Right lung (tissue), 10 donors: Measurements from ENCODE around the gene TNPO3. TPM values are rescaled to one million over a fixed set of nuclear protein-coding genes. Genes with fewer than 3 reads are reported as not detected.

Source experiments
- DNase-seq, 2 donors: peaks; one replicate each; pipeline ENCODE4 v3.0.0-alpha.2; 2013
- long read RNA-seq, 8 donors: transcript quantifications; one replicate each; lab custom pipeline, GENCODE V29; 2026
- polyA plus RNA-seq, 5 donors: library from polyadenylated mRNA; unstranded; fragments of 120-200 nt; gene quantifications; one replicate each; pipeline versions ENCODE4 v1.2.1 to v1.2.3, GENCODE V29; 2013; ENCODE audit warnings: inconsistent platforms in 1 of 5, low replicate concordance in 1 of 5; ENCODE audit not compliant: insufficient read length in 5 of 5, insufficient read depth in 1 of 5

The TNPO3 gene
- polyA plus RNA-seq = 10 to 100 TPM; 28.8 to 40.4 (median 36.3) TPM
- long read RNA-seq, donor 1, full-length matches to known transcripts = 7 of 39 reads
- long read RNA-seq, donor 1, partial matches to known transcripts = 32 of 39 reads
- long read RNA-seq, donor 1, other reads (novel, unspliced or antisense) = 0 of 39 reads
- long read RNA-seq, donor 2, full-length matches to known transcripts = 1 of 1 reads
- long read RNA-seq, donor 2, partial matches to known transcripts = 0 of 1 reads
- long read RNA-seq, donor 2, other reads (novel, unspliced or antisense) = 0 of 1 reads
- long read RNA-seq, donor 3, full-length matches to known transcripts = 1 of 39 reads
- long read RNA-seq, donor 3, partial matches to known transcripts = 38 of 39 reads
- long read RNA-seq, donor 3, other reads (novel, unspliced or antisense) = 0 of 39 reads
- long read RNA-seq, donor 4, full-length matches to known transcripts = 5 of 5 reads
- long read RNA-seq, donor 4, partial matches to known transcripts = 0 of 5 reads
- long read RNA-seq, donor 4, other reads (novel, unspliced or antisense) = 0 of 5 reads
- long read RNA-seq, donor 5, full-length matches to known transcripts = 2 of 19 reads
- long read RNA-seq, donor 5, partial matches to known transcripts = 17 of 19 reads
- long read RNA-seq, donor 5, other reads (novel, unspliced or antisense) = 0 of 19 reads
- long read RNA-seq, donor 6, full-length matches to known transcripts = 4 of 22 reads
- long read RNA-seq, donor 6, partial matches to known transcripts = 18 of 22 reads
- long read RNA-seq, donor 6, other reads (novel, unspliced or antisense) = 0 of 22 reads
- long read RNA-seq, donor 7, full-length matches to known transcripts = 1 of 10 reads
- long read RNA-seq, donor 7, partial matches to known transcripts = 9 of 10 reads
- long read RNA-seq, donor 7, other reads (novel, unspliced or antisense) = 0 of 10 reads
- long read RNA-seq, donor 8, full-length matches to known transcripts = 1 of 1 reads
- long read RNA-seq, donor 8, partial matches to known transcripts = 0 of 1 reads
- long read RNA-seq, donor 8, other reads (novel, unspliced or antisense) = 0 of 1 reads

DNA sequence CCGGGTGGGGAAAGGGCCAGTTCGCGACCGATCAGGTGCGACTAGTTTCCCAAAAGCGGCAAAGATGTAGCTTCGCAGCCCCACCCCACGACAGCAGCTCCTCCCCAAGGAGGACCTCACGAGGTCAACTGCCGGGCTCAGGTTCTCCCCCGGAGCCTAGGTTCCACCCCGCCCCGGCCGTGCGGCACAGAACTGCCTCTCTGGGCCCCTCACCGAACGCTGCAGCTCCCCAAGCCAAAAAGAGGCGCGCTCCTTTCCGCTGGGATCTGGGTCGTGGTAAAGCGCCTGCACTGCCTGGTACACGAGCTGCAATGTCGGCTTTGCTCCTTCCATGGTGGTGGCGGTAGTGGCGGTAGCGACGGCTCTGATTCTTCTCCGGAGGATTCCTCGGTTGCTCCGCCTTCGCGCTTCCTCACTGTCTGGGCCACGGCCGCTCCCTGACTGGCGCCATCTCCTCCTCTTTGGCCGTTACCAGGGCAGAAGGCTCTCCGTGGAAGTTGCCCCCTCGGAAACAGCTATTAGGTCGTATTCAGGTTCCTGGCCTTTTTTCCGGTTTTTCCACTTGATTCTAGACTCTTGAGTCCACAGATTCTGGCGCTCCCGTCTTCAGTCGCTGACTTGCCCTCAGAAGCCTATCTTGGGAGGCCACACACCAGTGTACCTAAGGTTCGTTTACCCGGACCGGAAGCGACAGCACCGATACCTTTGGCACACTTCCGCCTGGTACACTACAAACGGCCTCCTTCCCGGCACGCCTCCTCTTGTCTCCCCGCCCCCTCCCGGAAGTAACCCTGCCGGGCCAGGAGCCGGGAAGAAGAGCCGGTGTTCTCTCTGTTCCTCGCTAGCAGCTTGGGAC lies at the start of gene TNPO3:
Gene TNPO3 (minus strand): TSS at position 674 of the 856 bp plus-strand sequence. CDS start 341 bp downstream, at position 333.
- peak; percentile 91 to 94 for DNase-seq

DNA sequence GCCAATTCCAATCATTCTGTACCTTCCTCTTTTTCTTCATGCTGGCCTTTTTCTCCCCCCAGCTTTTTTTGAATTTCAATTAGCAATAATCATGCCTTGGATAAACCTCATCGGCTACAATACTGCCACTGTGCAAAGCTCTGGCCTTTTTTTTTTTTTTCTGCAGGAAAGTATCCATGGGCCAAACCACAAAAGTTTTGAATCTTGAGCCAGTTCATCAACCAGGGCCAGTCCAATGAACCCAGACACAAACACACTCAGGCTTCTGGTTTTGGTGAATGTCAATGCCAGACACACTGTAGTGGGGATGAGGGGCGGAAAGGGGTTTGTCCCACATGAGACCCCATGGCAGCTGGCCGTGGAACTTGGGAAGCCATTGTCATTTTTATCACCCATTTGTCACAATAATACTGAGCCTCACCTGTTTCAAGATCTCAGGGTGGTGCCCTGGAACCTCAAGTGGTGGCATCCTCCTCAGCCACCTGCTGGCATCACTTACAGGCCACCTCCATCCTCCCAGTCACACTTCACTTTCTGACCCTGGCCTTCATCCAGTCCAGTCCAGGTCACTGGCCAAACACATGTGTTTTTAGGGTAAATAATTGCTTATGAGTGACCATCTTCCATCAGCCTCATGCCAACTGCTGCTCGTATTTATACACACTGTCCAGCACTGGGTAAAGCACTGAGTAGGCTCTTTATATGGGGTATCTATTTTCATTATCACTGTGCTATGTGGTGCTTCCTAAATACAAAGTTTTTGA lies 48.8 kb upstream of the TNPO3 start:
- no peak for DNase-seq

DNA sequence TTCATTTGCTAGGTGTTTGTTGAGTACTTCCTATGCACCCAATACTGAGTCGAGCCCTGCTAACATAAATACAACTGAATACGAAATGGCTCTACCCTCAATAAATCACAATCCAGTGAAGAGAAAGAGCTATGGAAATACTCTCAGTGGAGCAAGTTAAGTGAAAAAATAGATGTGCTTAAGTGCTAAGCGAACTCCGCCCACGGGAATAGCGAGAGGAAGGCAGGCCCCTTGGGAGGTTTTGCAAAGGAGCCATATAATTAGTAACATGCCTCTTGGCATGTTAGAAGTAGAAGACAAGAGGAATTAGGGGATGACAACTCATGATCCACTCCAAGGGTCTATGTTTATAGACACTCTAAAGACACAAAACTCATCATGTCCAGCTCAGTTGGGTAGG lies 46.8 kb upstream of the TNPO3 start:
- no peak for DNase-seq

DNA sequence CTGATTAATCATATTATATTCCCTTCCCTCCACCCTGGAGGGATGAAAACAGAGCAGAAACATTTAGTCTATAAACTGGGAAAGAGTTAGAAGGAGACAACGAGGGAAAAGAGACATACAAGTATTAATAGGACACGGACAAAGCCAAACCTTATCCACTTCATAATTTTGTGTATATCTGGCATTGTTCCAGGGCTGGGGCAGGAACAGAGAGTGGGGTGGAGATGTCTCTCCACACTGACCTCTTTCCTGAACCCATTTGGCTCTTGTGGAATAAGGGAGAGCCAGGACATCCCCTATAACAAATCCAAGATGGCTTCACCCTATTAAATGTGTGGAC lies 45.9 kb upstream of the TNPO3 start:
- DNase-seq = no peak

DNA sequence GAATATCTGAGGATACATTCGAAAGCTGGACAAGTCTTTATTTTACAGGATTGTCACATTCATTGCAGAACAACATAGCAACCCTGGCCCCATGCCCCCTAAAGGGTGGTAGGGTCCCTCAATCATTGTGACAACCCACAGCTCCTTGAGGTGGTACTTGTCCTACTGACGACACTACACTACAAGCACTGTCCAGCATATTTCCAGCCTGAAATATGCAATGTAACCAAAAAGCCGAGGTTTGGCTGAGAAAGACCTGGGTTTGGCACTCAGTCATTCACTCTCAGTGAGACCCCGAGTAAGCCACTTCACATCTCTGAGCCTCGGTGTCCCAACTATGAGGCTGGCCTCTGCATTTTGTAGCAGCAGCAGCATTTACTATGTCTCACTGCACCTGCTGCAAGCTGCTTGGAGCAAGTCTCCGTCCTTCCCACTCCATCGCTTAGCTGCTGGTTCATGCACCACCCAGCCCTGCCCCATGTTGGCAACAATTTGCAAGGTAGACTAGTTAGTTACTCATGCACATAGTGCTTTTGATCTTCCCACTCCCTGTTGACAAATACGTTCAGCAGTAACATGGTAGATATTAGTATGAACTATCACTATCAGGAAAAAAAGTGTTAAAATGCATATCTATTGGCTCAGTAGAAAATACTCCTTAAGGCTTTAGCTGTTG lies 43.6 kb upstream of the TNPO3 start:
- DNase-seq = no peak

DNA sequence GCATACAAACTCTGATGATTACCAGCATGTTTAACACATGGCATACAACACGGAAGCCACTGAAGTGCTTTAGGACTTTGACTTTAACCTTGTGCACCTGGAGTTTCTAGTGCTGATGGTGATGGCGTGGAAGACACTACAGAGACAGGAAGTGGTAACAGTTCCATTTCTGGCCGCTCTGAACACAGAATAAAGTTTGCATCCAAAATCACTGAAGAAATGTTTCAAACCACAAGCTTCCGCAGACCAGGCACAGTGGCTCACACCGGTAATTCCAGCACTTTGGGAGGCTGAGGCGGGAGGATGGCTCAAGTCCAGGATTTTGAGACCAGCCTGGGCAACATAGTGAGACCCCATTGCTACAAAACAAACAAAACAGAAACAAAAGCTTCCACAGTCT lies 40.3 kb upstream of the TNPO3 start:
- DNase-seq = no peak

DNA sequence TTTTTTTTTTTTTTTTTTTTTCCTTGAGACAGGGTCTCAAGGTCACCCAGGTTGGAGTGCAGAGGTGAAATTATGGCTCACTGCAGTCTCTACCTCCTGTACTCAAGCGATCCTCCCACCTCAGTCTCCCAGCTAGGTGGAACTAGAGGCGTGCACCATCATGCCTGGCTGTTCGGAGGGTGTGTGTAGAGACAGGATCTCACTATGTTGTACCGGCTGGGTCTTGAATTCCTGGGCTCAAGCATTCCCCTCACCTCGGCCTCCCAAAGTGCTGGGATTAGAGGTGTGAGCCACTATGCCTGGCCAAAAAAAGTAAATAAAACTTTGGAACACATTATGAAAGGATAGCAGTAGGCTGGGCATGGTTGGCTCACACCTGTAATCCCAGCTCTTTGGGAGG lies 39.6 kb upstream of the TNPO3 start:
- DNase-seq = no peak

DNA sequence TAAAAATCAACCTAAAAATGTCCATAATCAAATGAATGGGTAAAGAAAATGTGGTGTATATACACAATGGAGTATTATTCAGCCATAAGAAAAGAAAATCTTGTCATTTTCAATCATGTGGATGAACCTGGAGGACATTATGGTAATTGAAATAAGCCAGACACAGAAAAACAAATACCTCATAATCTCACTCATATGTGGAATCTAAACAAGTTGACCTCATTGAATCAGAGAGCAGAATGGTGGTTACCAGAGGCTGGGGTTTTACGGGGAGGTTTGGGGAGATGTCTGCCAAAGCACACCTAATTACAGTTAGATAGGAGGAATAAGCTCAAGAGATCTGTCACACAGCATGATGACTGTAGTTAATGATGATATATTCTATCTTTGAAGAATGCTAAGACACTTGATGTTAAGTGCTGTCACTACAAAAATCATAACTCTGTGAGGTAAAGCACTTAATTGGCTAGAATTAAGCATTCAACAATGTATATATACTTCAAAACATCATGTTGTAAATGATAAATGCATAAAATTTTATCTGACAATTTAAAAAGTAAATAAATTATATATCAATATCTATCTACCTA lies 39.1 kb upstream of the TNPO3 start:
- no peak for DNase-seq

DNA sequence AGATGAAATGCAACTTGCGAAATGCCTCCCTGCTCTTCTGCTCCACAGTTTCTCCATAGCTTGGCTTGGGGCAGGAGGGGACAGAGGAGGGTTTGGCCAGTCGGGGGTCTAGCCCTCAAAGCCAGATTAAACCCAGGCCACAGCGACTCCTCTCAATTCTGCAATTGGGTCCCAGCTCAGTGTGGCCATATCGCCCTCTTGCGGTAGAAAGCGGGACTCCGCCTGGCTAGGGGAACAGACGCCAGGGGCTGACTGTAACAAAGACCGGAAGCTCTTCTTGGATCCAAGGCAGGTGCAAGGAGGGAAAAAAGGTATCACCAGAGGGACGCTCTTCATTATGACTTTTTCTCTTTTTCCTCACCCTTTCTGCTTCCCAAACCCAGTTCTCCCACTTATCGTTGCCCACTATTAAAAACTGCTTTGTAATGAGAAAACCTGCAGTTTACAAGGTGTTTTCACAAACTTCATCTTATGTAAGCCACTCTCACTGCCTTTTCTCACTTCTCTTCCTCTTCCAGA lies 36.6 kb upstream of the TNPO3 start:
- peak; percentile 49 to 70 for DNase-seq

DNA sequence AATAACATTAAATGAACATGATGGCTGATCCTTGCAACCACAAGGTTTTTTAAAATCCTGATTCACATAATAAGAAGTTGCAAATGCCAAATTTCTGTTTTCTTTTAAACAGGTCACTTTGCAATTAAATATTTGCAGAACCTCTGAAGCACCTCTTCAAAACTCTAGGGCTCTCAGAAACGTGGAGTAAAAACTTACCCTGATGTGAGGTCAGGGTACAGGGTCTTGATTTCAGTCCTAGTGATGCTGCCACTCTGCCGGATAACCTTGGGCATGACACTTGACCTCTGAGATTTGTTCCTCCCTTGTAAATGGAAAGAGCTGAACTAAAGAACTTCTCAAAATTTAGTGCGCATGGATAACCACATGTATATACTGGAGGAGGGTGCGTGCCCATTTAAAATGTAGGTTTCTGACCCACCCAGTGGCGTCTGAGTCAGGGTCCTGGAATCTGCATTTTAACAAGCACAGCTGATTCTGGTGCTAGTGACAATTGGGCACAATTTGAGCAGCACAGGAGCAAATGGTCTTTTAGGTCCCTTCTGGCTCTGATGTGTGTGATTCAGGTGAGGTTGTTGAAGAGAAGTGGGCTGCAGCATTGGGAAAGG lies 35.5 kb upstream of the TNPO3 start:
- peak in 1 of 2 donors; percentile 32 for DNase-seq

DNA sequence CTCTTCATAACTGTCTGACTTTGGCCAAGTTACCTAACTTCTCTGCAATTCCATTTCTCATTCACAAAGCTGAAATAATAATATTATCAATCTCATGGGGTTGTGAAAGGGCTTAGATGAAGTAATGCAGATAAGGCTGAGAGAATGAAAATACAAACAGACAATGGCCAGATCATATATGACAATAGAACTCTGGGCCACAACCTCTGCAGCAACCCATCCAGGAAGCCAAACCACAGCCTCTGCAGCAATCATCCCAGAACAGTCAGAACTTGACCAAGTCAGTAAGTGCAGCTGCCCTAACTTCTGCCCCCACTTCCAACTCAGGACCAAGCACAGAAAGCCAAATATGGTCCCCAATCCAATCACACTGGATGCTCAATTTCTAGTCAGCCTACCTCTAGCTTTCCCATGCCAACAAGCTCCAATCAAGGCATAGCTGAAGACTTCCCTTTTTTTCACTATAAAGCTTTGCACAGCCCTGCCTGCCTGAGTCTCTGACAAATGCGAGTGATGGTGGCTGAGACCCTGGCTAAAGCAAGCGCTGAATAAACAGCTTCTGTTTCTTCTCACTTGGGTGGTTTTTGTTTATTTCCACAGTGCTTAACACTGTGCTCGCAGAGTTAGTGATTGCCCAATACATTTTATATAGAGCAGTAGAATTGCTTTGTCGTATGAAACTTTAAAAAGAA lies 34.8 kb upstream of the TNPO3 start:
- DNase-seq = no peak

DNA sequence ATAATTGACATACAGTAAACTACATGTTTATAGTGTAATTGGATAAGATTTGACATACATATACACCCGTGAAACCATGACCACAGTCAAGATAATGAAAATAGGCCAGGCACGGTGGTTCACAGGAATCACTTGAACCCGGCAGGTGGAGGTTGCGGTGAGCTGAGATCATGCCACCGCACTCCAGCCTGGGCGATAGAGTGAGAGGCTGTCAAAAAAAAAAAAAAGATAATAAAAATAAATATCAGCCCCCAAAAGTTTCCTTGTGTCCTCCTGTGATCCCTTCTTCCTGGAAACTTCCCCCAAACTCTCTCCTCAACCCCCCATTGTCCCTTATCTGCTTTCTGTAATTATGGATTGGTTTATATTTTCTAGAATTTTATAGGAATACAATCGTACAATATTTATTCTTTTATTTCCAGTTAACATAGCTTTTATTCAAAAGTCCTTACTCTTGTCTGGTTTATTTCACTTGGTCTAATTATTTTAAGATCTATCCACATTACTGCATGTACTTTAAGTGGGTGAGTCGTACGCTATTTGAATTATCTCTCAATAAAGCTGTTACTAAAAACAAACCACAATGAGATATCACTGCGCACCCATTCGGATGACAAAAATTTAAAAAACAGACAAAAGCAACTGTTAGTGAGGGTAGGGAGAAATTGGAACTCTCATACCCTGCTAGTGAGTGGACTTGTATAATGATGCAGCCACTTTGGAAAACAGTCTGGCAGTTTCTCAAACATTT lies 30.1 kb upstream of the TNPO3 start:
- DNase-seq = no peak

DNA sequence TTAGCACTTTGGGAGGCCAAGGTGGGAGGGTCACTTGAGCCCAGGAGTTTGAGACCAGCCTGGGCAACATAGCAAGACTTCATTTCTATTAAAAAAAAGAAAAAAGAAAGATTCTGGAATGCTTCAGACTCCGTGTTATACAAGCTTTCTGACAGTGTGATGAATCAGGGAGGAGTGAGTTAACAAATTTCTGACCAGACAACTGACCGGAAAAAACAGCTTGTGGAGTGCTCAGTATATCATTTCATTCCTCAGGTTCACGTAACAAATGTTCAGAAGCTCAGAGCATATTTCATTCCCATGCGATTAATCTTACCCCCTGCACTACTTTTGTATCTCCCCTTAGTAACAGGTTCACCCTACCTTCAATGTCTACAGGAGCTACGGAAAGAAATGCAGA lies 28.6 kb upstream of the TNPO3 start:
- DNase-seq = no peak

DNA sequence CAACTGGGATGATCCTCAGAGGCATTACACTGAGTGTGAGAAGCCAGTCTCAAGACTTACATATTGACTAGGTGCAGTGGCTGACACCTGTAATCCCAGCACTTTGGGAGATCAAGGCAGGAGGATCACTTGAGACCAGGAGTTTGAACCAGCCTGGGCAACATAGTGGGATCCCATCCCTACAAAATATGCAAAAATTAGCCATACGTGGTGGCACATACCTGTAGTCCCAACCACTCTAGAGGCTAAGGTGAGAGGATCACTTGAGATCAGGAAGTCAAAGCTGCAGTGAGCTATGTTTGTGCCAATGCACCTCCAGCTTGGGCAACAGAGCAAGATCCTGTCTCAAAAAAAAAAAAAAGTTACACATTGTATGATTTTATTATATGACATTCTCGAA lies 23.5 kb upstream of the TNPO3 start:
- no peak for DNase-seq

DNA sequence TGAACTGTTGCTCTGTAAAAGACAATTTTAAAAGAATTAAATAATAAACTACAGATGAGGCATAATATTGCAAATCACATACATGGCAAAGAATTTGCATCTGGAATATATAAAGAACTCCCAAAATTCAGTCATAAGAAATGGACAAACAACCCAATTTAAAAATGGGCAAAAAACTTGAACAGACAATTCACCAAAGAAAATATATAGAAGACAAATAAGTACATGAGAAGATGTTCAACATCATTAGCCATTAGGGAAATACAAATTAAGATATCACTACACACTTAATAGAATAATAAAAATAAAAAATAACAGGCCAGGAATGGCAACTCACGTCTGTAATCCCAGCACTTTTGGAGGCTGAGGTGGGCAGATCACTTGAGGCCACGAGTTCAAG lies 22.0 kb upstream of the TNPO3 start:
- no peak for DNase-seq

DNA sequence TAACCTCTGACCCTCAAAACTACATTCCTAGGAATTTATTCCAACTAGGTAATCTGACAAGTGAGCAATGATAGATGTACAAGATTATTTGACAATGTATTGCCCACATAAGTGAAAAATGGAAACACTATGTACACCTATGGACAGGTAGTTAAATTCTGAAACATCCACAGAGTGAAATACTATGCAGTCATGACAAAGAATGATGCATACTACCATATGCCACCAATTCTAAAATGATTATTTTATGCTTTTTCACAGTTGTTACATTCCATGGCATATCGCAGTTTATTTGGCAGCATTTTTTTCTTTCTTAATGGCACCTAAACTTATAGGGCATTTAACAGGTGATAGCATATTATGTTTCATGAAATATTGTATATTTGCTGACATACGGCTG lies 20.1 kb upstream of the TNPO3 start:
- no peak for DNase-seq

DNA sequence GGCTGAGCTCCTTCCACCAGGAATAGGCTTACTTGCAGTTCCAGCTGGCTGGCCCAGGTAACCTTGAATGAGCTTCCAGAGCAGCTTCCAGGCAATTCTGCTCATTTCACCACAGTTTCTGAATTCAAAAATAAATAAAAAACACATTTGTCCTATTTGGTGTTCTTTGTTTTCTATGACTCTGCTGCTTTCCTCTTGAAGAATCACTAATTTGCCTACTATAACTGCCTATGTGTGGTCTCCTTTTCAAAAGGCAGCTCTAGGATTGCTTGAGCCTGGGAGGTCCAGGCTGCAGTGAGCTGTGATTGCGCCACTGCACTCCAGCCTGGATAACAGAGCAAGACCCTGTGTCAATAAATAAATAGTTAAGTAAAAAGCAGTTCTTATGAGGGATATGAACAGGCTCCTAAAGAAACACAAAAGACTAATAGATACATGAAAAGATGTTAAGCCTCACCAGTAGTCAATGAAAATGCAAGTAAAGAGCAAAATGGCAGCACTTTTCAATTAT lies 19.5 kb upstream of the TNPO3 start:
- no peak for DNase-seq
